Kidney (tissue), 14 donors: Measurements from ENCODE around the gene NKTR. TPM values are rescaled to one million over a fixed set of nuclear protein-coding genes. Genes with fewer than 3 reads are reported as not detected.
"Not testable (repeated sequence)": the region's sequence is repeated elsewhere in the genome, so short reads cannot be mapped to it uniquely, and the experiment has no call there.

ENCODE experiments used
- DNase-seq, 5 donors: peaks; one replicate each; pipeline ENCODE4 v3.0.0-alpha.2; 2013 to 2020
- FAIRE-seq: peaks from 2 replicates; lab custom pipeline; 2012; peaks lifted over from hg19 to GRCh38; lab: Jason Lieb, UNC
- H3K27ac ChIP-seq, 2 donors: one replicate each; pipeline ENCODE4 v1.7.0; 2013; ENCODE audit warnings: low read depth in 2 of 2, low read length in 2 of 2, inconsistent platforms in 1 of 2
- H3K27me3 ChIP-seq: one replicate; pipeline ENCODE4 v1.7.1; 2013; ENCODE audit warnings: low read length, inconsistent platforms; ENCODE audit not compliant: control insufficient read depth, insufficient read depth
- H3K36me3 ChIP-seq, 3 donors: one replicate each; pipeline versions ENCODE4 v1.7.0 to v1.7.1; 2013; ENCODE audit warnings: low read length in 3 of 3, control low read depth in 1 of 3, inconsistent platforms in 1 of 3; ENCODE audit not compliant: insufficient read depth in 3 of 3, control insufficient read depth in 2 of 3
- H3K4me1 ChIP-seq, 3 donors: one replicate each; pipeline versions ENCODE4 v1.7.0 to v1.7.1; 2013; ENCODE audit warnings: low read length in 3 of 3, inconsistent platforms in 1 of 3, low read depth in 1 of 3; ENCODE audit not compliant: control insufficient read depth in 2 of 3, insufficient read depth in 2 of 3
- H3K4me3 ChIP-seq, 3 donors: one replicate each; pipeline versions ENCODE4 v1.7.0 to v1.8.1; 2013; ENCODE audit warnings: low read length in 3 of 3, control low read depth in 1 of 3, inconsistent platforms in 1 of 3
- H3K9ac ChIP-seq, 3 donors: one replicate each; pipeline versions ENCODE4 v1.7.0 to v1.7.1; 2013; ENCODE audit warnings: low read length in 3 of 3, control low read depth in 1 of 3, inconsistent platforms in 1 of 3
- H3K9me3 ChIP-seq, 3 donors: one replicate each; pipeline versions ENCODE4 v1.7.0 to v1.7.1; 2013; ENCODE audit warnings: low read length in 3 of 3, control low read depth in 1 of 3, inconsistent platforms in 1 of 3; ENCODE audit not compliant: control insufficient read depth in 2 of 3, insufficient read depth in 1 of 3
- intact Hi-C: fragments of 100-400 bp; cut with DNase I; formaldehyde crosslinking; loops from one replicate; pipeline ENCODE4 v1.11.1; 2022
- polyA plus RNA-seq: library from polyadenylated mRNA; stranded (reverse); fragments of 350-450 nt; fragmentation: Illumina TruSeq; extraction: RNeasy Lipid Tissue Mini Kit (QIAGEN cat#74804); gene quantifications from one replicate; pipeline ENCODE4 v1.2.3, GENCODE V29; 2014; ENCODE audit warnings: low read depth, low replicate concordance; ENCODE audit not compliant: insufficient read depth
- total RNA-seq: library from RNA; stranded (reverse); fragmentation: NEBNext Ultra II Directional; extraction: Animal tissue kit (Norgen Biotek cat#: 25700); gene quantifications from one replicate; pipeline ENCODE4 v1.2.1, GENCODE V29; 2021
- TF ChIP-seq, protein P1 (sequence below): IDR thresholded peaks from 3 replicates; pipeline ENCODE4 v1.5.1; 2012; ENCODE audit warnings: mild to moderate bottlenecking, moderate library complexity, borderline replicate concordance; ENCODE audit not compliant: insufficient read depth; ENCODE audit errors: extremely low read depth
- donor health status: control.
- donor health status: control.
- donor health status: control.
- donor health status: control.
- donor health status: control.
- donor health status: DM: yes; HTN: yes; CAD: no.
- donor health status: Normal renal cell carcinoma (clear cell type).

Gene NKTR
- total and polyA plus RNA-seq, 2 donors from 2014 or later = 9.2 to 81.1 TPM

DNA sequence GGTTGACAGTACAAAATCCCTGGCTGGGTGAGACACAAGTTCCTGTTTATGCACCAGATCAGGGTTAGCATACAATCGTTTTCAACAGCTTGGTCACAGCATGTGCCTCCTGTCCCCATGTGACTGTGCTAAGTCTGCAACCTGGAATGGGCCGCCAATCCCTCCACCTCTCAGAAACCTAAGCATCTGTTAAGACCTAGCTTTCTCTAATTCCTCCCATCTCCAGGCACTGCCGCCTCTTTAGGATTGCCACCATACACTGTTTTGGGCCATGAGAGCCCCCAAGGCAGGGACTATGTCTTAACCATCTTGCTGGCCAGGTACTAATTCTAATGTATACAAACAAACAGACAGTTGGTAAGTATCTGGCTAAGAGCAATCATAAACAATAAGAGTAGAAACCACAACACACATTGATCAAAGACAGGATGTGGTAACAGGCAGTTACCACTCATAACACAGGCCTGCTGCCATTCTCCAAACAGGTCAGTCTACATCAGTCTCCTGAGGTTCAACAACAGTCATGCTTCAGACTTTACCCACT, 44.3 kb upstream of the NKTR start:
- TF ChIP-seq, protein P1, sequence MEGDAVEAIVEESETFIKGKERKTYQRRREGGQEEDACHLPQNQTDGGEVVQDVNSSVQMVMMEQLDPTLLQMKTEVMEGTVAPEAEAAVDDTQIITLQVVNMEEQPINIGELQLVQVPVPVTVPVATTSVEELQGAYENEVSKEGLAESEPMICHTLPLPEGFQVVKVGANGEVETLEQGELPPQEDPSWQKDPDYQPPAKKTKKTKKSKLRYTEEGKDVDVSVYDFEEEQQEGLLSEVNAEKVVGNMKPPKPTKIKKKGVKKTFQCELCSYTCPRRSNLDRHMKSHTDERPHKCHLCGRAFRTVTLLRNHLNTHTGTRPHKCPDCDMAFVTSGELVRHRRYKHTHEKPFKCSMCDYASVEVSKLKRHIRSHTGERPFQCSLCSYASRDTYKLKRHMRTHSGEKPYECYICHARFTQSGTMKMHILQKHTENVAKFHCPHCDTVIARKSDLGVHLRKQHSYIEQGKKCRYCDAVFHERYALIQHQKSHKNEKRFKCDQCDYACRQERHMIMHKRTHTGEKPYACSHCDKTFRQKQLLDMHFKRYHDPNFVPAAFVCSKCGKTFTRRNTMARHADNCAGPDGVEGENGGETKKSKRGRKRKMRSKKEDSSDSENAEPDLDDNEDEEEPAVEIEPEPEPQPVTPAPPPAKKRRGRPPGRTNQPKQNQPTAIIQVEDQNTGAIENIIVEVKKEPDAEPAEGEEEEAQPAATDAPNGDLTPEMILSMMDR = no peak
- no peak for DNase-seq
- no peaks in the 10 kb centered on the region for H3K4me1 ChIP-seq
- no peak overlapping the region for H3K9ac ChIP-seq
- H3K4me3 ChIP-seq = no peak overlapping the region
- no peaks in the 10 kb centered on the region for H3K27me3 ChIP-seq
- H3K36me3 ChIP-seq = peaks cover 7 to 62% (median 33%) of the 10 kb centered on the region in 3 donors
- no peak for FAIRE-seq
- no peaks in the 10 kb centered on the region for H3K9me3 ChIP-seq
- H3K27ac ChIP-seq = no peak overlapping the region
- intact Hi-C loops = no loop called here

DNA sequence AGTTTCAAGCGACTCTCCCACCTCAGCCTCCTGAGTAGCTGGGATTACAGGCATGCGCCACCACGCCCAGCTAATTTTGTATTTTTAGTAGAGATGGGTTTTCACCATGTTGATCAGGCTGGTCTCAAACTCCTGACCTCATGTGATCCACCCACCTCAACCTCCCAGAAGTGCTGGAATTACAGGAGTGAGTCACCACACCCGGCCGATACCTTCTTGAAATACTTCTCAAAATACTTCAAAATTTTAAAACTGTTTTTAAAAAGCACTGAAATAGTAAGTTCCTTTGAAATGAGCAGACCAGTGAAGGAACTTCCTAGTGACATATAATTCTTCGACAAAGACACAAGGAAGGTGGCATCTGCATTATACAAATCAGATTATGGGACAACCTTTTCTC, 43.7 kb upstream of the NKTR start:
- H3K27me3 ChIP-seq, DNase-seq, H3K9me3 ChIP-seq, H3K9ac ChIP-seq, H3K4me3 ChIP-seq, H3K27ac ChIP-seq, intact Hi-C loops, FAIRE-seq, H3K4me1 ChIP-seq: not testable (repeated sequence)
- H3K36me3 ChIP-seq = peaks cover 7 to 68% (median 33%) of the 10 kb centered on the region in 3 donors

DNA sequence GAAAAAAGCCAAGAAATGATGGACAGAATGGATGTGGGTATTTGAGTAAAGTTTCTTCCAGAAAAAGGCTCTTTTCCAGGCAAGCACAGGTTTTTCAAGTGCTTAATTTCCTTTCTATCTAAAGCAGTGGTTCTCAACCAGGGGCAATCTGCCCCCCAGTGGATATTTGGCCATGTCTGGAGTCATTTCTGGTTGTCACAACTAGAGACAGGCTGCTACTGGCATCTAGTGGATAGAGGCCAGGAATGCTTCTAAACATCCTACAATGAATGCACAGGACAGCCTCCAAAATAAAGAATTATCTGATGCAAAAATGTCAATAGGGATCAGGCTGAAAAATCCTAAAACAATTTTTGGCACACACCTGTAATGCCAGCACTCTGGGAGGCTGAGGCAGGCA, 42.6 kb upstream of the NKTR start:
- TF ChIP-seq, protein P1 = no peak
- H3K36me3 ChIP-seq = peaks cover 7 to 72% (median 34%) of the 10 kb centered on the region in 3 donors
- no peaks in the 10 kb centered on the region for H3K4me1 ChIP-seq
- no peak overlapping the region for H3K4me3 ChIP-seq
- H3K9me3 ChIP-seq = no peaks in the 10 kb centered on the region
- no peaks in the 10 kb centered on the region for H3K27me3 ChIP-seq
- intact Hi-C loops = no loop called here
- H3K27ac ChIP-seq = no peak overlapping the region
- no peak overlapping the region for H3K9ac ChIP-seq
- DNase-seq (no peak), FAIRE-seq (no peak)

DNA sequence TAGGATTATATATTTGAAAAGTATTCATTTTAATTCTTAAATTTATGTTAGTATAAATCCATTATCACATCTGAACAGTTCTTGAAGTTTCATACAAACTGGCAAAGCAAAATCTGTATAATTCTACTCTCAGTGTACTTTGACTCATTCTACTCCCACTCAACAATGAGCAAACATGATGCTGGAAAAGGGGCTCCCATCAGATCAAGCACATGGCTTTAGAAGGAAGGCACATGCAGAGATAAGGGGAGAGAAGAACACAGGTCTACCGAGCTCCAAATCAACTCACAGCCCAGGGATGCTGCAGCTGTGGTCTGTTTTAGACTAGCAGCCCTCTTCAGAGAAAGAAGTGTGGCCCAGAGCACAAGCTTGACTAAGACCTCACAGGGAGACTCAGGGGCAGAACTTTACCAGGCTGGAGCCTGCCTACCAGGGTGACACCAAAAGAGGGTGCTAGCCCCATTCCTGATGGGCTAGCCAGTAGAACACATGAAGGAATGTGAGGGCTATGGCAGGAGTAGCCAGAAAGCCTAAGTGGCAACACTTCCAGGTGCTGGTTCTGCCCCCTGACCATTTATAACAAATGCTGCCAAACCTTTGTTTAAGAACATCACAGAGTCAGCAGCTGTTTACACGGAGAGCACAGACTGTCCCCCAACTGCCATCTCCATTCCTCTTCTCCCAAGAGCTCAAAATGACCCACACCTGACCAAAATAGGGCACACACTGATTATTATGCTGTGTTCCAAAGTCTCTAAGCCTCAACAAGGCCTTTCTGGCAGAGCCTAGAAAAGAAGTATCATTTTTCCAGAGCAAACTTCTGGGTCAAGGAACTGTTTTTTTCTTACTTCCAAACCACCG, 38.2 kb upstream of the NKTR start:
- H3K36me3 ChIP-seq = peaks cover 5 to 53% (median 18%) of the 10 kb centered on the region in 3 donors
- H3K27me3 ChIP-seq = no peaks in the 10 kb centered on the region
- H3K9ac ChIP-seq = no peak overlapping the region
- DNase-seq (no peak), FAIRE-seq (no peak)
- H3K27ac ChIP-seq = no peak overlapping the region
- H3K9me3 ChIP-seq = no peaks in the 10 kb centered on the region
- TF ChIP-seq, protein P1 = no peak
- no peak overlapping the region for H3K4me3 ChIP-seq
- H3K4me1 ChIP-seq = no peaks in the 10 kb centered on the region
- intact Hi-C loops = no loop called here
